HG02642 (cell line): ENCODE data around the gene SRR.

Experiments
- ATAC-seq: cut with Tn5 transposase; IDR thresholded peaks from one replicate; pipeline ENCODE4 v1.9.1; 2021; ENCODE audit warnings: mild to moderate bottlenecking; ENCODE audit not compliant: unreplicated experiment, poor library complexity

Gene SRR

GRCh38 chr17:2368359-2368758 lies 64.6 kb downstream of the SRR start:
- no peak for ATAC-seq

DNA sequence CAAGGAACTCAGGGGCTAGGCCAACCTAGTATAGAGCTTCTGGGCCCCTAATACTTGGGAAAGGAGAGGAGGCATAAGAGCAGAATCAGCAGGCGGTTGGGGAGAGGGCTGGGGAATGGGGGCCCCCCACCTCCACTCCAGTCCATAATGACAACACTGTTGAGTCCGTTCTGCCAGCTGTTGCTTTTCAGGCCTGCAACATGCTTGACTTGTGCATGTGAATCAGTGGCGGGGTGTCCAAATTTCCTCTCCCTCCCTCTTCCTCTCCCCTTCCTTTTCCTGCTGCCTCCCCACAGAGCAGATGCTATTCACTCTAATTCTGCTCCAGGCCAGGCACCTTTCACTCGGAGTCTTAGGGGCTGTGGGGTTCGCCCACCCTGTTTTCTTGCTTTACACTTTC lies 65.3 kb downstream of the SRR start:
- no peak for ATAC-seq

DNA sequence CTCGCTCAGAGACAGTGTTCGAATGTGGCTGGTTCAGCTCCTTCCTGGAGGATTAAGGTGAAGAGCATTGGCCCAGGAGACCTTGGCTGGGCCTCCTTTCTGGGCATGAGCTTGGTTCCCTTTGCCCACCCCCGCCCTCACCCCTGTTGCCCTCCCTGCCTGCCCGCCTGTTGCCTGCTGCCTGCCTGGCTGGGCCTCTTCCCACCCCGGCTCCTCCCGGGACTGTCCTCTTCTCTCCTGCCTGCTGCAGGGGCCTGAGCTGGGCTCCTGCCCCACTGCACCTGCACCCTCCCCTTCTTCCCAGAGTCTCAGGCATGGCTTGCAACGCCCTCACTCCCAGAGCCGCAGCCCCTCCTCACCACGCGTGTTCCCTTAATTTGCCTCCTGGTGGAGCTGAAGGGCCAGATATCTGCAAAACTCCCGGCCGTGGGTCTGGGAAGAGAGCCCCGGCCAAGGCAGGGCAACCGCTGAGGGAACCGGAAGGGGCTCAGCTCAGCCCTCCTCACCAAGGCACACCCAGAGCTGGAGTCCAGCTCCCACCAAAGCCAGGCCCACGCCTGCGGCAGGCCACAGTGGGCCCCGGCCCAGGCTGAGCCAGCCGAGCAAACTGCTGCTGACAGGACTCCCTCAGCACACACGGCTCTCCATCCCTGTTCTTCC lies 65.9 kb downstream of the SRR start:
- ATAC-seq, result no peak

DNA sequence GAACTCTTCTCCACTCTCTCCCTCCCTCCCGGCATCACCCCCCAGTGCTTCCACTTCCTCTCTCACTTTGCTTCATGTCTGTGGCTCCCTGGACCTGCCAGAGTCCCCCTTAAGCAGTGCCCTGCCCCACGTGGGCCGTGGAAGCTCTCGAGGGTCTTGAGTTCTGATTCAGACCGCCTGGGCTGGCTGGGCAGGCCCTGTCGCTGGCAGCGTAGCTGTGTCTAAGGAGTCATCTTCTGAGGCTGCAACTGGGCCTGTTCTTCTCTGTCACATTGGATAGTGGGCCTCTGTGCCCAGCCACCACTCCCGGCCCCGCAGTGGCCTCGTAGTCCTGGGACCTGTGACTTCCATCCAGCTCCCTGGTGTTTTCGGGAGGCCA lies 66.5 kb downstream of the SRR start:
- no peak for ATAC-seq

- no peak for ATAC-seq
Measured at GRCh38 chr17:2371183-2372130, 67.7 kb downstream of the SRR start.

DNA sequence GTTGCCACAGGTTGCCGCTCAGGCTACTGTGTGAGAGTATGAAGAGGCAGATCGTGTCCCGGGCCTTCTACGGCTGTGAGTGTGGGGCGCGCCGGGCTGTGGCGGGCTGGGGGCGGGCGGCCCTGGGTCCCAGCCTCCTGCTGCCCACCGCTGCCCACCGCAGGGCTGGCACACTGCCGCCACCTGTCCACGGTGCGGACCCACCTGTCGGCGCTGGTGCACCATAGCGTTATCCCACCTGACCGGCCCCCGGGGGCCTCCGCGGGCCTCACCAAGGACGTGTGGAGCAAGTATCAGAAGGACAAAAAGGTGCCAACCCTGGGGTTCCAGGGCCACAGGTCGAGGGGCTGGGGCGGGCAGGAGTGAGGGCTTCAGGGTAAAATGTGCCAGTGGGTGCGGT lies 68.4 kb downstream of the SRR start:
- ATAC-seq, result no peak

GRCh38 chr17:2372681-2373080 lies 68.9 kb downstream of the SRR start:
- no peak for ATAC-seq

- no peak for ATAC-seq
Measured at GRCh38 chr17:2373179-2373578, 69.4 kb downstream of the SRR start.
